BE2C (cell line): Measurements from ENCODE around the gene TNS3.
"Not testable (repeated sequence)": the region's sequence is repeated elsewhere in the genome, so short reads cannot be mapped to it uniquely, and the experiment has no call there.

ENCODE experiments used
- DNase-seq: peaks from one replicate; pipeline ENCODE4 v3.0.0-alpha.2; 2020
- H3K27me3 ChIP-seq: fragments of 250-450 bp; sonication (Bioruptor Pico); 2 replicates; pipeline ENCODE4 v1.5.1; 2020; ENCODE audit warnings: mild to moderate bottlenecking
- H3K36me3 ChIP-seq: fragments of 250-450 bp; sonication (Bioruptor Pico); 2 replicates; pipeline ENCODE4 v1.5.1; 2020; ENCODE audit warnings: mild to moderate bottlenecking
- H3K4me1 ChIP-seq: fragments of 250-450 bp; sonication (Bioruptor Pico); 2 replicates; pipeline ENCODE4 v1.5.1; 2020
- H3K4me3 ChIP-seq: 2 replicates; pipeline ENCODE4 v1.5.1; 2011; ENCODE audit warnings: low read depth, low read length
- H3K9me3 ChIP-seq: fragments of 250-450 bp; sonication (Bioruptor Pico); 2 replicates; pipeline ENCODE4 v1.5.1; 2020
- CTCF ChIP-seq: IDR thresholded peaks from 2 replicates; pipeline ENCODE4 v1.5.1; 2012; ENCODE audit warnings: mild to moderate bottlenecking, low read depth, low read length

TNS3 gene

GRCh38 chr7:47597379-47597778, 15.5 kb upstream of the TNS3 start:
- no peaks in the 10 kb centered on the region; the same call in 1 of the 2 replicates for H3K9me3 ChIP-seq
- TF ChIP-seq CTCF = no peak
- no peak for DNase-seq
- no peaks in the 10 kb centered on the region for H3K36me3 ChIP-seq
- no peaks in the 10 kb centered on the region for H3K27me3 ChIP-seq
- no peak overlapping the region for H3K4me3 ChIP-seq
- no peaks in the 10 kb centered on the region for H3K4me1 ChIP-seq

- no peaks in the 10 kb centered on the region; the same call in 1 of the 2 replicates for H3K9me3 ChIP-seq
- H3K4me3 ChIP-seq = no peak overlapping the region
- TF ChIP-seq CTCF = no peak
- no peak for DNase-seq
- no peaks in the 10 kb centered on the region for H3K27me3 ChIP-seq
- no peaks in the 10 kb centered on the region for H3K4me1 ChIP-seq
- H3K36me3 ChIP-seq = no peaks in the 10 kb centered on the region
These were observed 14.7 kb upstream of the TNS3 start for GRCh38 chr7:47596502-47597202.

DNA sequence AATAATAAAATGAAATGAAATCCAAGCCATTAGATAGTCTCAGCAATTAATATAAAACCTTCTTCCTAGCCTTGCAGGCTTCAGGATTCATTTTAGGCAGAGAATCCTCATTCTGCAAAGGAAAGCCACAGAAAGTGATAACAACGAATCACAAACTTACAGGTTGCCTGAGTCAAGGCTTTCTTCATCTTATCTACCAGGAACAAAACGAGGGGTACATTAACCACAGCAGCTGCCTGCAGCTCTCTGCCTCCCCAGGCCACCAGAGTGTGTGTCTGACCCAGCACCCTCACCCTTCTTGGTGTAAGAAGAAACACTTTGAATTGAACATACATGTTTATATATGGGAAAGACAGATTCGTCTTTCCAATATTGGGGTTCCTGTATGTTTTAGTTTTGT, 12.5 kb upstream of the TNS3 start:
- DNase-seq = no peak
- H3K9me3 ChIP-seq = no peaks in the 10 kb centered on the region; the same call in 1 of the 2 replicates
- no peak overlapping the region for H3K4me3 ChIP-seq
- no peaks in the 10 kb centered on the region for H3K36me3 ChIP-seq
- H3K27me3 ChIP-seq = no peaks in the 10 kb centered on the region
- TF ChIP-seq CTCF = no peak
- H3K4me1 ChIP-seq = no peaks in the 10 kb centered on the region

- Histone ChIP-seq H3K4me3 (no peak overlapping the region), H3K36me3 (no peaks in the 10 kb centered on the region), H3K27me3 (no peaks in the 10 kb centered on the region), H3K9me3 (no peaks in the 10 kb centered on the region), H3K4me1 (no peaks in the 10 kb centered on the region)
- no peak for TF ChIP-seq CTCF
- DNase-seq = no peak
These were observed 10.0 kb upstream of the TNS3 start for GRCh38 chr7:47591655-47592572.

- no peak for DNase-seq
- Histone ChIP-seq H3K9me3 (no peaks in the 10 kb centered on the region), H3K36me3 (no peaks in the 10 kb centered on the region), H3K4me3 (no peak overlapping the region), H3K4me1 (no peaks in the 10 kb centered on the region), H3K27me3 (no peaks in the 10 kb centered on the region)
- TF ChIP-seq CTCF = no peak
These were observed 9.3 kb upstream of the TNS3 start for GRCh38 chr7:47591089-47591654.

GRCh38 chr7:47590215-47590614, 8.3 kb upstream of the TNS3 start:
- not testable (repeated sequence) for H3K4me3 ChIP-seq, DNase-seq, H3K36me3 ChIP-seq, H3K4me1 ChIP-seq, H3K27me3 ChIP-seq, H3K9me3 ChIP-seq
